PC-9 (cell line): ENCODE measurements around the gene CHDH. TPM values are rescaled to one million over a fixed set of nuclear protein-coding genes. Genes with fewer than 3 reads are reported as not detected.

Source experiments
- BruUV-seq: library from RNA; stranded (reverse); fragments of 400-500 nt; replicated peaks from 2 replicates; lab custom pipeline; 2021; lab: Mats Ljungman, UMichigan
- CTCF ChIA-PET: fragments of 300-600 bp; sonication (Branson Sonifier 250); formaldehyde crosslinking; loops from one replicate; lab custom pipeline; 2022; ENCODE audit warnings: antibody characterized with exemption; lab: Charles Lee
- POLR2A ChIA-PET: fragments of 300-600 bp; sonication (Branson Sonifier 250); formaldehyde crosslinking; loops from one replicate; lab custom pipeline; 2022; ENCODE audit warnings: antibody characterized with exemption; ENCODE audit not compliant: unreplicated experiment; lab: Charles Lee
- DNase-seq, 2 experiments: peaks; one replicate each; pipeline versions ENCODE4 v3.0.0 to v3.0.0-alpha.2; 2015 to 2022; ENCODE audit warnings: mixed read lengths in 1 of 2
- H2AFZ ChIP-seq: fragments of 200-600 bp; sonication (generic); 2 replicates; pipeline ENCODE4 v1.8.1; 2017; ENCODE audit warnings: antibody characterized with exemption
- H3F3A ChIP-seq: fragments of 200-600 bp; sonication (generic); 2 replicates; pipeline ENCODE4 v1.8.1; 2017; ENCODE audit warnings: antibody characterized with exemption, mild to moderate bottlenecking, low read depth; ENCODE audit not compliant: insufficient read depth
- H3K27ac ChIP-seq: fragments of 200-600 bp; sonication (generic); 2 replicates; pipeline ENCODE4 v1.6.1; 2016; ENCODE audit warnings: mixed run types
- H3K27me3 ChIP-seq: fragments of 200-600 bp; sonication (generic); 2 replicates; pipeline ENCODE4 v1.6.1; 2016; ENCODE audit warnings: low read depth, mixed run types; ENCODE audit not compliant: insufficient read depth
- H3K36me3 ChIP-seq: fragments of 200-600 bp; sonication (generic); 2 replicates; pipeline ENCODE4 v1.6.1; 2016; ENCODE audit warnings: low read depth, mixed run types
- H3K4me1 ChIP-seq: fragments of 200-600 bp; sonication (generic); replicated peaks from 2 replicates; pipeline ENCODE4 v1.6.1; 2016; ENCODE audit warnings: mixed run types; ENCODE audit not compliant: insufficient read depth
- H3K4me2 ChIP-seq: fragments of 200-600 bp; sonication (generic); 2 replicates; pipeline ENCODE4 v1.6.1; 2017; ENCODE audit warnings: mixed run types
- H3K4me3 ChIP-seq: fragments of 200-600 bp; sonication (generic); 2 replicates; pipeline ENCODE4 v1.6.1; 2016; ENCODE audit warnings: mixed run types
- H3K79me2 ChIP-seq: fragments of 200-600 bp; sonication (generic); 2 replicates; pipeline ENCODE4 v1.6.1; 2017; ENCODE audit warnings: low read depth, mixed run types
- H3K9me2 ChIP-seq: fragments of 200-600 bp; sonication (generic); 2 replicates; pipeline ENCODE4 v1.8.1; 2017; ENCODE audit warnings: mild to moderate bottlenecking; ENCODE audit not compliant: insufficient read depth
- H3K9me3 ChIP-seq: fragments of 200-600 bp; sonication (generic); 2 replicates; pipeline ENCODE4 v1.8.1; 2016; ENCODE audit warnings: low read depth; ENCODE audit not compliant: insufficient read depth
- H4K20me1 ChIP-seq: fragments of 200-600 bp; sonication (generic); 2 replicates; pipeline ENCODE4 v1.8.1; 2017; ENCODE audit not compliant: insufficient read depth
- CTCF ChIP-seq: fragments of 200-600 bp; sonication (generic); conservative IDR thresholded peaks from 2 replicates; pipeline ENCODE4 v1.6.1; 2017; ENCODE audit warnings: mixed run types, antibody characterized with exemption, mild to moderate bottlenecking, moderate library complexity
- EZH2 ChIP-seq: fragments of 200-600 bp; sonication (generic); IDR thresholded peaks from 2 replicates; pipeline ENCODE4 v1.8.0; 2017; ENCODE audit warnings: antibody characterized with exemption, low read depth
- intact Hi-C: fragments of 100-400 bp; cut with micrococcal nuclease; formaldehyde crosslinking; loops from one replicate; pipeline ENCODE4 v1.10.0; 2022; ENCODE audit not compliant: unreplicated experiment
- total RNA-seq: library from RNA; stranded (reverse); gene quantifications from 2 replicates; pipeline ENCODE4 v1.2.3, GENCODE V29; 2021

Gene CHDH
- total RNA-seq, 1 experiment from 2014 or later: not detected

- Histone ChIP-seq H3K9me3 (no peaks in the 10 kb centered on the region), H3K4me3 (no peak overlapping the region), H3K4me1 (no peaks in the 10 kb centered on the region), H3K36me3 (no peaks in the 10 kb centered on the region), H3K4me2 (no peak overlapping the region), H3K27me3 (peaks cover 92% of the 10 kb centered on the region), H4K20me1 (no peaks in the 10 kb centered on the region), H3K9me2 (no peaks in the 10 kb centered on the region), H3K79me2 (no peaks in the 10 kb centered on the region), H3K27ac (no peak overlapping the region), H2AFZ (no peak overlapping the region), H3F3A (no peaks in the 10 kb centered on the region)
- DNase-seq: no peak
- POLR2A ChIA-PET: interaction anchor here (0.6 kb wide), 1 partner anchor 1138 kb away, joined by 5 read pairs; no protein-coding TSS in a partner anchor
- CTCF ChIA-PET: no interaction called here
- no peak for TF ChIP-seq EZH2
- no peak for TF ChIP-seq CTCF
- BruUV-seq: no TSS peak
- intact Hi-C loops: no loop called here
Measured at GRCh38 chr3:53817211-53817610, 29.0 kb downstream of the CHDH start.

GRCh38 chr3:53816425-53816824 is 29.8 kb downstream of the CHDH start:
- H2AFZ ChIP-seq: no peak overlapping the region
- peaks cover 97% of the 10 kb centered on the region for H3K27me3 ChIP-seq
- H3K79me2 ChIP-seq: no peaks in the 10 kb centered on the region
- H3K9me2 ChIP-seq: no peaks in the 10 kb centered on the region
- H3K36me3 ChIP-seq: no peaks in the 10 kb centered on the region
- H3K9me3 ChIP-seq: no peaks in the 10 kb centered on the region
- DNase-seq: no peak
- H3K27ac ChIP-seq: no peak overlapping the region
- H3F3A ChIP-seq: no peaks in the 10 kb centered on the region
- TF ChIP-seq CTCF (no peak), EZH2 (no peak)
- no TSS peak for BruUV-seq
- H4K20me1 ChIP-seq: no peaks in the 10 kb centered on the region
- ChIA-PET CTCF (no interaction called here), POLR2A (no interaction called here)
- H3K4me2 ChIP-seq: no peak overlapping the region
- intact Hi-C loops: no loop called here
- no peak overlapping the region for H3K4me3 ChIP-seq
- no peaks in the 10 kb centered on the region for H3K4me1 ChIP-seq

DNA sequence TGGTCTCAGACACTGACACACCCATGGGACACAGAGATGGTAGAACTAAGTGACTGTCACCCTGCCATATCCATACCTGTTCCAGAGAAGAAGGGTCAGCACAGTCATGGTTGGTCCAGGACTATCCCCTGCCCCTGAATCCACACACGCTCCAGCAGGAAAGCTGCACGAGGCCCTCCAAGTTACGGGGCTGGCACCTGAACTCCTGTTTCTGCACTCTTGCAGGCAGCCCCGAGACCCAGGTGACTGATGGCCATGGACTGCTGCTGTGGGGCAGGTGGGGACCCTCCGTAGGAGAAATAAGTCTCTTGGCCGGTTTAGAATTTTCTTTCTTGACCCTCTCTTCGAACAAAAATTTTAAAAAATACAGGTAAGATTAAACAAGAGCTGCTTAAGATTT is 30.6 kb downstream of the CHDH start:
- TF ChIP-seq EZH2 (no peak), CTCF (no peak)
- Histone ChIP-seq H3K9me2 (no peaks in the 10 kb centered on the region), H2AFZ (no peak overlapping the region), H4K20me1 (no peaks in the 10 kb centered on the region), H3K27ac (no peak overlapping the region), H3K4me2 (no peak overlapping the region), H3K27me3 (peaks cover 97% of the 10 kb centered on the region), H3K9me3 (no peaks in the 10 kb centered on the region), H3K4me3 (no peak overlapping the region), H3K4me1 (no peaks in the 10 kb centered on the region), H3K36me3 (no peaks in the 10 kb centered on the region), H3K79me2 (no peaks in the 10 kb centered on the region), H3F3A (no peaks in the 10 kb centered on the region)
- ChIA-PET POLR2A (no interaction called here), CTCF (no interaction called here)
- BruUV-seq: no TSS peak
- intact Hi-C loops: no loop called here
- no peak for DNase-seq
